GM12891 (cell line): Measurements from ENCODE around the gene TSPAN4.

Source experiments
- POLR2A ChIP-seq: IDR thresholded peaks from 2 replicates; pipeline ENCODE4 v1.6.1; 2011; ENCODE audit warnings: low read depth, low read length, control low read depth
- POLR2AphosphoS5 ChIP-seq: IDR thresholded peaks from 2 replicates; pipeline ENCODE4 v1.6.1; 2011; ENCODE audit warnings: low read depth, low read length, control low read depth
- TAF1 ChIP-seq: IDR thresholded peaks from 2 replicates; pipeline ENCODE4 v1.6.1; 2011; ENCODE audit warnings: low read depth, low read length, control low read depth

DNA sequence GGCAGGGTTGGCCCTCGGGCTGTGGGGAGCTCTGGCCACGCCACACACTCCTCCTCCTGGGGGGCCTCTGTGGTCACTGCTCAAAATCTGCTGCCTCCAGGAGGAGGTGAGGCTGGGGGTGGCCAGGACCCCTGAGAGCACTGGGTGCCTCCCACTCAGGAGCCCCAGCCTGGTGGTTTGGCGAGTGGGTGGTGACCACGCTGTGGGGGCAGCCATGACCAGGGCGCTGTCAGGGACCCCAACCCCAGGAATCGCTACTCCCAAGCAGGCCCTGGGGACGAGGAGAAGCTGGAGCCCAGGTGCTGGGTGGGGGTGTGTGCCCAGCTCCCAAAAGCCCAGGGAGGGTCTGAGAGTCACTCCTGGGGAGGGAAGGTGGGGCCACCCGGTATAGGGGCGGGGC, 30.1 kb downstream of the TSPAN4 start:
- TF ChIP-seq POLR2A (no peak), POLR2AphosphoS5 (no peak), TAF1 (no peak)
